Neural cell (in vitro differentiated cells): ENCODE results near the gene LARGE1.

Experiments used
- TAF1 ChIP-seq: IDR thresholded peaks from 2 replicates; pipeline ENCODE4 v1.6.1; 2012; ENCODE audit warnings: low read depth
- TF ChIP-seq, protein P1 (sequence below): IDR thresholded peaks from 2 replicates; pipeline ENCODE4 v1.6.1; 2012; ENCODE audit warnings: borderline replicate concordance

DNA sequence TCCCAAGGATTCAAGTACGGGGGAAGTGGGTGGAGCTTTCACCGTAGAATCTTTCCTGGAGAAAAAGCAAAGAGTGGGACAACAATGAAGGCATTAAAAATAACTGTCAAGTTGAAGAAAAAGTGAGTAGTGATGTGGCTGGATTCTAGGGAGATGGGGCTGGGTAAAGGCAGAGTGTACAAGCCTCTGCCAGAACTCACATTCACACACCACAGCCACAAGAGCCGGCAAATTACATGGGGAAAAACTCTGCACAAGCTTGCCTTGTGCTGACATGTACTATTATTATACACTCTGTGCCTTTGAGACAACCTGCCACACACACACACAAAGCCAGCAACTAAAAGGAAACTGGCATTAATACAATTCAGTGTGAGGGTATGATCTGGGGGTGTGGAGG, 182.6 kb downstream of the LARGE1 start:
- TF ChIP-seq, protein P1, sequence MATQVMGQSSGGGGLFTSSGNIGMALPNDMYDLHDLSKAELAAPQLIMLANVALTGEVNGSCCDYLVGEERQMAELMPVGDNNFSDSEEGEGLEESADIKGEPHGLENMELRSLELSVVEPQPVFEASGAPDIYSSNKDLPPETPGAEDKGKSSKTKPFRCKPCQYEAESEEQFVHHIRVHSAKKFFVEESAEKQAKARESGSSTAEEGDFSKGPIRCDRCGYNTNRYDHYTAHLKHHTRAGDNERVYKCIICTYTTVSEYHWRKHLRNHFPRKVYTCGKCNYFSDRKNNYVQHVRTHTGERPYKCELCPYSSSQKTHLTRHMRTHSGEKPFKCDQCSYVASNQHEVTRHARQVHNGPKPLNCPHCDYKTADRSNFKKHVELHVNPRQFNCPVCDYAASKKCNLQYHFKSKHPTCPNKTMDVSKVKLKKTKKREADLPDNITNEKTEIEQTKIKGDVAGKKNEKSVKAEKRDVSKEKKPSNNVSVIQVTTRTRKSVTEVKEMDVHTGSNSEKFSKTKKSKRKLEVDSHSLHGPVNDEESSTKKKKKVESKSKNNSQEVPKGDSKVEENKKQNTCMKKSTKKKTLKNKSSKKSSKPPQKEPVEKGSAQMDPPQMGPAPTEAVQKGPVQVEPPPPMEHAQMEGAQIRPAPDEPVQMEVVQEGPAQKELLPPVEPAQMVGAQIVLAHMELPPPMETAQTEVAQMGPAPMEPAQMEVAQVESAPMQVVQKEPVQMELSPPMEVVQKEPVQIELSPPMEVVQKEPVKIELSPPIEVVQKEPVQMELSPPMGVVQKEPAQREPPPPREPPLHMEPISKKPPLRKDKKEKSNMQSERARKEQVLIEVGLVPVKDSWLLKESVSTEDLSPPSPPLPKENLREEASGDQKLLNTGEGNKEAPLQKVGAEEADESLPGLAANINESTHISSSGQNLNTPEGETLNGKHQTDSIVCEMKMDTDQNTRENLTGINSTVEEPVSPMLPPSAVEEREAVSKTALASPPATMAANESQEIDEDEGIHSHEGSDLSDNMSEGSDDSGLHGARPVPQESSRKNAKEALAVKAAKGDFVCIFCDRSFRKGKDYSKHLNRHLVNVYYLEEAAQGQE, result no peak
- TF ChIP-seq TAF1, result no peak
